CMK (cell line): ENCODE measurements around the gene PCLO.

Source experiments
- DNase-seq: peaks from one replicate; pipeline ENCODE4 v3.0.0-alpha.2; 2010; ENCODE audit warnings: low read depth

PCLO gene

DNA sequence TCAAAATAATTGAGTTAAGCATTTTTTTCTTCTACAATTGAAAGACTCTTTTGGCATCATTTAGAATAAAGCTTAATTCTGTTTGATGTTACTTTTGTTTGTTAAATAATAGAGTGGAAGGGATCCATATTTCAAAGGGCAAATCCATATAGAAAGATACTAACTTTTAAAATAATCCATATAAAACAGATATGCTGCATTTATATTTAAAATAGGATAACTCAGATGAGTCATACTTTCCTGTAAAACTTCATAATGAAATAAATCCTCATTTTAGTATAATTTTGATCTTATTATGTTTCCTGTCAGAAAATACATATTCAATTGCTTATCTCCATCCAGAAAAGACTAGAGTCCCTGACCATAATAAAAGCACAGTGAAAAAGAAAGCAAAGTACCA lies 323.6 kb downstream of the PCLO start:
- no peak for DNase-seq

DNA sequence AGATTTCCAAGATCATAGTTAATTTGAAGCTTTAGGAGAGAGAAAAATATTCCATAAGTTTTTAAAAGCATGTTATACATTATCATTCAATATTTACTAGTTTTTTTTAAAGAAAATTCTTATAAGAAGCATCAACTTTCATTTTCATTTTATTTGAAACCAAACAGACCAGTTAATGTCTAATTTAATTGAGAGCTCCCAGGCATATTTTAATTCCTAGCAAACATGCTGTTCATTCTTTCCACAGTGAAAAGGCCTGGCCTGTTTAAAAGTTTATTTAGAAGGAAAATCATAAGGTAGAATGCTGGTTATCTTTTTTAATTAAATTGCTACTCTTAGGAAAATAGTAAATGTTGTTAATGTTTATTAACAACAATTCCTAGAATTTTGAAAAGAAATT lies 324.4 kb downstream of the PCLO start:
- no peak for DNase-seq

DNA sequence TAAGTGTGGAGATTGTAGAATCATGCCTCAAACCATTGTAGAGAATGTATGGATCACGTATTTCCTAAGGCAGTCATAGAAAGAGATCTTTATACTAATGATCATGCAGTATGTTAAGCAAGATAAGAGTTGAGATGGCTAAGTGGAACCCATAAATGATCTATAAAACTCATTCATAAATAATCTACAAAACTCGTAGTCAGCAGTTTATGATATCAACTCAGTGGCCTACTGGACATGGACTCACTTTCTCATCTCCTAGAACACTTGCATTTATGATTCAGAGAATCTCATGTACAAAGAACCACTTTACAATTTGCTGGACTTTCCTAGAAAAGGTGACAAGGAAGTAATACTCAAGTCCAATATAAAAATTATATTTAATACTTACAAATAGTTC lies 339.6 kb downstream of the PCLO start:
- no peak for DNase-seq

DNA sequence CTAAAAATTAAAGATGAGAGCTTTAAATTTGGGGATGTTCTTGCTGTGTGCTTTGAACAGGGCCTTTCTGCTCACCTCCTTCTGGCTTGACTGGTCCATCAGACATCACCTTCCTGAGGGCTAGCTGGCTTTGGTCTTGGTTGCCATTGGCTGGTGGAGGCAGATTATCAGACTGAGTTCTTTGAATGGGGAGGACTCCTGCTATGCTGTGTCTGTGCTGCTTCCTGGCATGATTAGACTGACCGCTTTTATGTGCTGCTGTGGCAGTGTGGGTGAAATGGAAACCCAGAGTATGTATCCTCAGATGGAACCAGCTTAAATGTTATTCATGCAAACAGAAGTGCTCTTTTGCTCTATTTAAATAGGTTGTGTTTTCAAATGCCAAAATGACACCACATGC lies 341.6 kb downstream of the PCLO start:
- no peak for DNase-seq

DNA sequence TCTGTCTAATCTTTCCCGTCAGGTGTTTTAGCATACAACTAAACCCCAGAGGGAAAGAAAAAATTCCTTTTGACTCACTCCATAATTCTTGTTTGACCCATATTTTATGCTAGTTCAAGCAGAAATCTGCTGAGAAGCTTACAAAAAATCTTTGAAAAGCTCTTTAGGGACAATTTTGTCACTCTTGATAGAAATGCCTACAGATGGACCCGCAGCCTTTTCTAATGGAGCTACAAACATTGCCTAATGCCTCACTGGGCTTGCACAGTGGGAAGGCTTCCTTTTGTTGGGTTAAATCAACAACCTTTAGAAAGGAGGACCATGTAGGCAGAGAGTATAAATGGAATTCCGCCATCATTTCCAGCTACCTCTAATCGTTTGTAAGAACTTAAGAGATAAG lies 344.5 kb downstream of the PCLO start:
- no peak for DNase-seq

DNA sequence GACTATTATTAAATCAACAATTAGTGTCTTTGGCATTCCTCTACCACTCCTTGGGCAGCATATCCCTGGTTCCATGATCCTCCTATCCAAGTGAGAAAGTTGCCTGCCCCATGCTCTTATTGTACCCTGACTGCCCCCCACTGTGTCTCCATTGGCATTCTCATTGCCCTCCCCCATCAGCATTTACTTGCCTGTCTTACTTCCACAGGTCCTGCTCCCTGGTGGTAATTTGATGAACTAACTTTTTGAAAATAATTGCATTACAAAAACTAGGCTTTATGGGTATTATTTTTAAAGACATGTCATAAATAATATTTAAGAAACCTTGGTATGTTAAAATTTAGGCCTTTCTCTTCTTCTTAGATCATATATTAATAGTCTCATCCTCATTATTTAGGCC lies 346.4 kb downstream of the PCLO start:
- DNase-seq = no peak

DNA sequence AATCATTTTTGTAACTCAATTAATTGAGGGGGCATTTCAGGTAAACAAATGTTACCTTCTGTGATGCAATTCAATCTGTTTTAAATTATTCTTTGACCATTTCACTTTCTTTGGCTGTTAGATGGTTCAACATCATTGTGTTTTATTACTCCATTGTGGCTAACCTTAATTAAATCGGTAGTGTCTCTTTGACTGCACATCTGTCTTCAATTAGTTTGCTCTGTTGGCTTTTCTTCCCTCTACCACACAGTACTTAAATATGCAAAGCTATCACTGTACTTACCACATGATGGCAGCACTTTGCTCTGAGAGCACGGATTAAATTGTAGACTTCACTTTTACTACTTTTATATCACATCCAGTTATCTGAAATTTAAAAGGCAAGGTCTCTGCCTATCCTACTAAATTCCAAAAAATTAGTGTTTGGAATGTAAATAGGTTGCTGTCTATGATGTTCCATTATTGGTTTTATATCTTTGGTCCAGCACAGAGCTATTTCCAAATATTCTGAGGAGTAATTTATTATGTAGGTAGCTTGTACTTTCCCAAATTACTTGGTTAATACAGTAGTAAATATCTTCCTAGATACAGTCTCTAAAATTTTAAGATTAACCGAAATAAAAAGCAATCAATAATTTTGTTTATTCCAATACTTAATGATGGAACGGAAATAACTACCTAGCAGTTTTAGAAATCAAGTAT lies 352.0 kb downstream of the PCLO start:
- no peak for DNase-seq

DNA sequence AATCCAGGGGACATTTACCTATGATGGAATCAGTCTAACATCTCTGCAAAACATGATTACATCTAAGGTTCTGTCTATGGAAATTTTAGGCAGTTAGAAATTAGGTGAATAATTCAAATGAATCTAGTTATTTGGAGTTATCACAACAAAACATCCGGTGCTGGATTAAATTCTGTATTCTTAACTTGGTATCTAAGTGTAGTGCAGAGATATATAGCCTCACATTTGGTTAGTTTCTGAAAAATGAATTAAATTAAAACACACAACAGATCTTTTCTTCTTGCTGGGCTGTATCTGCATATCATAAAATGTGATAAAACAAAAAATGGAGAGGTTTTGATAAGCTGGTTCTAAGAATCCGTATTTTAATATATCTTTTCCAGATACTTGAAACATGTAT lies 354.1 kb downstream of the PCLO start:
- no peak for DNase-seq

DNA sequence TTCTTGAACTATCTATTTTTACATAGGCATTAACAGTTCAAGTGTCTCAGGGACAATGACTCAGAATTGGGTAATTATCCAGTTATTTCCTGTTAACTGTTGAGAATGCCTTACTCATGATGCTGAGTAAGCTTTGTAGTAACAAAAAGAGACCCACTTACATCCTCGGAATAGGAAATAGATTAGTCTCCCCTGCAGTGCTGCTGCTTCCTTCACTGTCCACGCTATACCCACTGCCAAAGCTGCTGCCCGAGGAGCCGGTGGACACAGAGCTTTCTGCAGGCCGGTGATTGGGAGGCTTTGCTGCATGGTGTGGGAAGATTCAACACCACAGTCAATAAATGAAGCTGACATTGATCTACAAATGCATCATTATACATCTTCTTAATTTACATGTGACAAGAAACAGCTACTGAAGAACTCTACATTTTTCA lies 357.1 kb downstream of the PCLO start:
- no peak for DNase-seq

DNA sequence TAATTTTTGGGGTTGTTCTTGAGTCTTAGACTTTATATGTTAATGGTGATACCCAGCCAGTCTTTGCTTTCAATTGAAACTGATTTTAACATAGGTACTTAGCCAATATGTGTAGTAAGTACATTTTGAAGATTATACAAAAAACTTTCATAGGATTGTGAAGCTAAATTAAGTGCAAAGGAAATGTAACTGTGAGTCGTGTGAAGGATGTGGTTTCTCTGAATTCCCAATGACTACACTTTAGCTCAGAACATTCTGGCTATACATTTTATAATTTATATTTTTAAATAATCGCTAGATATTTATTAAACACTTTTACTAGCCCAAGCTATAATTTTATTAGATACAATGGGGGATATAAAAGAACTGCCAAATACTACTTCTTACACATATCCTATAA lies 359.3 kb downstream of the PCLO start:
- DNase-seq = no peak

DNA sequence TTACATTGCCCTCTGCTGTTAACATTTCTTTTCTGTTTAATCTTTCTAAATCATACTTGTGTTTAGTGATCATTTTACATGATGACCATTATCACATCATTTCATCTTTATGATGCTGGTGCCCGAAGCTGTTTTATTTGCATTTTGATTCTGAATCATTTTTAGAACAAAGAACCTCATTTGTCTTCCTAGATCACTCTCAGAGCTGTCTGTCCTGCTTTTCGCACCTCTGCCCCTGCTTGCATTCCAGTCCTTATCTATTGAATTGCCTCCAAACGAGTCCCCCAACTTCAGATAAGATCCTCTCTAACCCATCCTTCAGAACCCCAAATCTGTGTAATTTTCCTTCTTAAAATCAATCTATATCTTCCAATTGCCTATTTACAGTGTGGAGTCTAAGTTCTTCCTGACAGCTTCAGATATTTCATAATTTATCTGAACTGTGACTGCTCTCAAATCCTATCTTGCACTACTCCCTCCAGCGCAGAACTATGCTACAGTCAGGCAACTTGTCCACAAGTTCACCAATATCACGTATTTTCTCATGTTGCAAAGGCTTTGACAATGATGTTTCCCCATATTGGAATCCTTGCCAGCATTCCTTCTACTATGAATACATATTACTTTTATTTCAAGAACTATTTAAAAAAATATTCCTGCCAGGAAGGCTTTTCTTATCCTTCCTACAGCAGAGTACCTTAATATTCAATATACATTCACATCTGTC lies 372.6 kb downstream of the PCLO start:
- DNase-seq = no peak

DNA sequence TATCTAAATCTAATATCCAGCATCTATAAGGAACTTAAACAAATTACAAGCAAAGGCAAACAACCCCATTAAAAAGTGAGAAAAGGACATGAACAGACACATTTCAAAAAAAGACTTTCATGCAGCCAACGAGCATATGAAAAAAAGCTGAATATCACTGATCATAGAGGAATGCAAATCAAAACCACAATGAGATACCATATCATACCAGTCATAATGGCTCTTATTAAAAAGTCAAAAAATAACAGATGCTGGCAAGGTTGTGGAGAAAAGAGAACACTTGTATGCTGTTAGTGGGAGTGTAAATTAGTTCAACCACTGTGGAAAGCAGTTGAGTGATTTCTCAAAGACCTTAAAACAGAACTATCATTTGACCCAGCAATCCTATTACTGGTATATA lies 384.7 kb downstream of the PCLO start:
- no peak for DNase-seq

DNA sequence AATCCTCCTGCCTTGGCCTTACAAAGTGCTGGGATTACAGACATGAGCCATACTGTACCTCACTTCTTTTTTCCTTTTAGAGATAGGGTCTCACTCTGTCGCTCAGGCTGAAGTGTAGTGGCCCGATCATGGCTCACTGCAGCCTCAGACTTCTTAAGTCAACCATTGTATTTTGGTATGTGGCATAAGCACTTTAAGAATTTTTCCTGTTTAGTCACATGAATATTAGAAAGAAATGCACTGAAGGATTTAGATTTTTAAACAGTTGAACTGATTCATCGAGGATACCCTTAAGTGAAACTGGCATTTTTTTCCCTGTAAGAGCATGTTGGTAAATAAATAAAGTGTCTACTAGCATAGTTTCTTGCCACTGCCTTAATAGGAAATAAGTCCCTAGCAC lies 399.8 kb downstream of the PCLO start:
- no peak for DNase-seq

DNA sequence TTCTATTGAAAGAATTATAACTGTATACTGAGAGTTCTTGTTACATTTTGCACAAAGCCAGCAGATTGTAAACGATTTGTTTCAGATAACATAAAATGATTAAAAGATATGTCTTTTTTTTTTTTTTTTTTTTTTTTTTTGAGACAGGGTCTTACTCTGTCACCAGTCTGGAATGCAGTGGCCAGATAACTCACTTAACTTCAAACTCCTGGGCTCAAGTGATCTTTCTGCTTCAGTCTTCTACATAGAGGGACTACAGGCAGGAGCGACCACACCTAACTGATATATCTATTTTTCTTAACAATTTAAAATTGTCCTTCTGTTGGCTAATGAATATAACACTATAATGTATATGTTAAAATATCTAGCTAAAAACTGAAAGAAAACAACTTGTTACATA lies 401.9 kb downstream of the PCLO start:
- DNase-seq = no peak

DNA sequence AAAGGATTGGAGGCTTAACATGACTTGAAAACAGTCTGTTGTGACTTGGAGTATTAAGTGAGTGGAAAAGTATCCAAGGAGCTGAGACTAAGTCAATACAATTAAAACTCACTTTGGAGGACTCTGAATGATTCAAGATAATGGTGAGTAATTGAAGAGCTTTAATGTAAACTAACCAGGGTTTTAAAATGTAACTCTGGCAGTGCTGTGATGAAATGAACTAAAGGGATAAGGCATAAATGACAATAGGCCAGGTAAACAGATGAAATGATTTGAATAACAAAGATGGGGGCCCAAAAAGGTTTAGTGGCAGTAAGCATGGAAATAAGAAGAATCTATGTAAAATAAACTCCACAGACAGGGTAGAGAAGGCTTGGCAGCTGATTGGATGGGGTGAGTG lies 402.6 kb downstream of the PCLO start:
- DNase-seq = no peak

DNA sequence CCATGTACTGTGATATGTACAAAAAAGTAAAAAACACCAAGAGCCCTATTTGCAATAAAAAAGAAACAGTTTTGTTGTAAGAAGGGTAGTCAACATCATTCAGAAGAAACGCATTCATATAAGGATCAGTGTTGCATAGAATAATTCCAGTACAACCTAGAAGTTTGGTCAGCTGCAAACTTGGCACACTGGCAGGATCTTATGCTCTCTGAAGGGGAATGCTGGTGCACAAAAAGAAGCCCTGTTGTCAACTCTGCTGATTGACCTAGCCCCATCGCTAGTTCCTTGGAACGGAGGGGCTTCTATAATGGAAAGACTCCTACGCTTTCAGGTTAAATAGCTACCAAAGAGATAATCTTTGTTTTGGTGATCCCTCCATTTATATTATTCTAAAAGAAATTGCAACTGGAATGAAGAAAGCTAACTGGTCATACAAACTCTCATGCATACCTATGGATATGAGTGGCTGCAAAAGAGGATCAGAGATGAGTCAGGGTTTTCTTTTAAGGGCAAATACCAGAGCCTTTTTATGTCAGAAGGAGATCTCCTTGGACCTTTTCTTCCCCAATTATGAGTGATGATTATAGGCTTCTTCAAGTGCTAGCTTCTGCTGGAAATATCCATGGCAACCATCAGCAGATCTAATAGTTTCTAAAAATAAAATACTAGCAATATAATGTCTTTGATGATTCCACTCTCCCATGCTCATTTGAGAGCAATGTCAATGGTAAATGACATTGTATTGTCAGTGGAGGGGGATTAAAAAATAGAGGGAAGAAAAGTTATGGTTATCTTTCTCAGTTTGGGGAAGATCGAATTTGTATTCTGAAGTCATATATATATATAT lies 406.8 kb downstream of the PCLO start:
- DNase-seq = no peak

DNA sequence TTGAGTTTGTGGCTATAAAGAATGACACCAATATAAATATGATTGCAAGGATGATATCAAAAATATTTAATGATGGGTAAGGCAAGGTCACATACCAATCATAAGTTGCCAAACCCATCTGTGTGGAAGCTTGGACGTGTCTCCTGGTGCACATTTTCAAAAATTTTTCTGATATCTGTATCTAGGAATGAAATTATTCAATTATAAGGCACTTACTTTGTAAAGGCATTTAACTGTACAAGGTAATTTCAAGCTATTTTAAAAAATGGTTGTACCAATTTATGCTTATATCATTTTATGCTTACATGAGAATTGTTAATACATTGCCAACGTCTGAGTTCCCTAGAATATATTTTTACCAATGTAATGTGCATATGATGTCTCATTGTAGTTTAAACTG lies 412.7 kb downstream of the PCLO start:
- DNase-seq = no peak

DNA sequence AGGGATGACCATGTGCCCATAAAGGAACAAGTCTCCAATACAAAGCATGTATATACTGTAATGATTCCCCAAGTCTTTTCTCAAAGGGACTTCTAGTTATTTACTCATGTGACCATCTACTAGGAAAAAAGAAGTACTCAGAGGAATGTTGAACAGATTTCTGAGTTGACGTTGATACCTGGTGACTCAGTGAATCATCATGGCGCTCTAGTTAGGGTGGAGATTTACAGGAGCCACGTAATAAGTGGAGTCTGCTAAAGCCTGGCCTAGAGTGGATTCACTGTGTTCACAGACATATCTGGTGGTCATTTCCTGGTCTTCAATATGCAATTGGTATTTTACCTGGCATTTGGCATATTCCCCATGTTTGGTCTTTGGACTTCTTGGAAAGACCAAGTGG lies 416.9 kb downstream of the PCLO start:
- DNase-seq = no peak

DNA sequence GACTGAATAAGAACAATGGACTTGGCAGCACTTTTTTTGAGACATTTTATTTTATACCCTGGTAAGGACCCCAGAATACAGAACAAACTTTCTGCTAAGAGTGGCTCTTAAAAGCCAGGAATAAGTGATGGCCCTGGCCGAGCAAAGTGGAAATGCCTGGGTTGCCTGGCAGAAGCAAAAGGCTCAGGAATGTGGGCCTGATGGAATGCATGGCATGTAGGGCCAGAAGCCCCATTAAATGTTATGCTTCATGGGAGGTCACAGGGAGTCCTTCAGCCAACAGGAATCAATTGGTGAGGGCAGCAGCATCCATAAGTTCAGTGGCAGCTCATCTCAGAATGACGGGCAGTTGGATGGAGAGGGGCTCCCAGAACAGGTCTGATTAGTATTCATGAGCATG lies 417.6 kb downstream of the PCLO start:
- DNase-seq = no peak

DNA sequence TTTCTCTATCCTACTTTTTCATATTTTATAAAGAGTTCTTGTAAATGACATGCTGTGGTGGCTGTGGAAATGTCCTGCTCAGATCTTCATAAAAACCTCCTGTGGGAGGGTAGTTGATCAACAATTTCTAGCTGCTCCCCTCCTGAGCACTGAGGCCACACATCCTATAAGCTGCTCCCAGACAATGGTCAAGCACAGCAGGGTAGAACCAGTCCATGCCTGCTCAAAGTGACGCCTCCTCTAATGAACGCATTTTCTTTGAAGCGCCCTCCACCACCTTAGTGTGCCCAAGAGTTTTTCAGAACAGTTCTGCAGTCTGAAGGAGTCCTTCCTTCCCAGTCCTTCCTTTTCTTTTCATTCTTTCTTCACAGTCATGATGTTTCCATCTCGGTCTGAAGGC lies 420.5 kb downstream of the PCLO start:
- no peak for DNase-seq

DNA sequence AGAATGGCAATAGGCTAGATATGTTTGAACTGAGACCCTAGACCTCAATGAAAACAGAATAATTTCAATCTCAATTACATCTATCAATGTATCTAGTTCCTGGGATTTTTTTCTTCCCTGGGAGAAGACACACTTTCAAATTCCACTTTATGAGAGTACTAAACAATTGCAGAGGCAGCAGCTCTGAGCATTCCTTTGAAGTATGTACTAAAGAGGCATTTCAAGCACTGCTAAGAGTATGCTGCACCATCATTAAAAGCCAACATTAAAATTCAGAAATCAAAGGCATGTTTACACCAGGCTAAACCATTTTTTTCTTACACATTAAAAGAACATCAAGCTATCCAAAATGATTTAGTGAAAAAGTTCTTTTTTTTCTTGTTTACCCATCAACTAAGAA lies 421.2 kb downstream of the PCLO start:
- DNase-seq = no peak

DNA sequence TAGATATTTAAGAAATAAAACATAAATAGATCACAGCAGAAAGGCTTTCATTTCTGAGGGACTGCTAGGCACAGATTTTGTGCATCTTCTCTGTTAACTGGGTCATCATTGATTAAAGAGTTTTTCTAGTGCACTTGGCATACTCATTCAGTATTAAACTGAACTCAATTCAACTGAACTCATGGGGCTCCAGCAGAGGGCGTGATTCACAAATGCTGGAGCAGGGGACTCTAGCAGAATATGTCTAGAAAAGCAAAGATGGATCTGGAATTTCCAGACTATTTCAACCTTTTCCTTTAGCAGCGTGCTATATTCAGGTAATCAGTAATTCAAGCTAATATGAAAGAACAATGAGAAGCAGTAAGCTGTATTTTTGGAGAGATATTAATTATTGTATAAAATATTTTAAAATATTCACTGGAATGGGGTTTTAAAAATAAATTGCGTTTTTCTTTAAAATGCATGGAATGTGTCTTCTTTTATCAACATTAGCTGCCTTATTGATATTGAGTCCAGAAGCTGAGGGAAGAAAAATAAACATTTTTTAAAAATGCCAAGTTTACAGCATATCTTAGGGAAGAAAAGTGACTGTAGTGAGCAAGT lies 422.3 kb downstream of the PCLO start:
- DNase-seq = no peak

DNA sequence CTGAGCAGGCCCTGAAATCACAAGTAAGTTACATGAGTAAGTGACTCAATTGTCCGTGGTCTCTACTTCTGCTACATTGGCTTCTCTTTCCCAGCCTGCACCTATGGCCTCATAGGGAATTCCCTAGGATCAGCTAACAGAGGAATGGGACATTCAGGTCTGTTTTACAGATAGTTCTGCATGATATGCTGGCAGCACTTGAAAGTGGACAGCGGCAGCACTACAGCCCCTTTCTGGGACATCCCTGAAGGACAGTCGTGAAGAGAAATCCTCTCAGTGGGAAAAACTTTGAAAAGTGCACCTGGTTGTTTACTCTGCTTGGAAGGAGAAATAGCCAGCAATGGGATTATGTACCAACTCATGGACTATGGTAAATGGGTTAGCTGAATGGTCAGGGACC lies 426.1 kb downstream of the PCLO start:
- DNase-seq = no peak
